Measurements from ENCODE around the gene MYBPHL.

- no peak for TF ChIP-seq EZH2 (IDR thresholded peaks at IDR 0.05; ENCODE audit: low read length, missing control alignments)
- no peak for TF ChIP-seq CTCF (conservative IDR thresholded peaks at IDR 0.05 in 1 of 2, IDR thresholded peaks at IDR 0.05 in 1 of 2; ENCODE audit: low read depth in 1 of 2, low read length in 2 of 2)
Observed at GRCh38 chr1:109246141-109246551, 60.7 kb downstream of the MYBPHL start.
